Measurements from ENCODE around the gene GANAB. TPM values are rescaled to one million over a fixed set of nuclear protein-coding genes. Genes with fewer than 3 reads are reported as not detected.
"Not testable (repeated sequence)": the region's sequence is repeated elsewhere in the genome, so short reads cannot be mapped to it uniquely, and the experiment has no call there.

The GANAB gene
- total RNA-seq, 1 donor from 2014 or later, result 105 TPM

DNA sequence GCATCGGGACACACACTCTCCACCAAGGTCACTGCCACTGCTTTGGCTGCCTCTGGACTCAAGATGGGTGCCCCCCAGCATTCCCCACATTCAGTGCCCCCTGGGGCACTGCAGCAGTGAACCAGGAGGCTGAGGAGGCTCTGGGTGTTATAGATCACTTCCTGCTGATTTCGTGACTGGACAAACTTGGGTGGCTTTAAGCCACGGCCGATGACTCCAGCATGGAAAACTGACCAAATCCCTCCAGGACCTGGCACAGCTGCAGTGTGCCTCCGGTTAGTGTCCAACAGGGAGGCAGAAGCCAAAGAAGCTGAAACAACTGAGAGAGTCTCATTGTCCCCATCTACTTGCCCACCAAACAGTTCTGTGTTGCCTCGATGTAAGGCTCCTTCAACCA lies 1.2 kb upstream of the GANAB start:
- no peak for ATAC-seq
- intact Hi-C loops (cut with DNase I), result no loop called here

GRCh38 chr11:62646825-62647608 lies 604 bp upstream of the GANAB start:
- DNase-seq (ENCODE audit: missing footprints) (no peak), ATAC-seq (no peak)
- intact Hi-C loops (cut with DNase I), result no loop called here

More for the DNA sequence above, 1.2 kb upstream of the GANAB start:
- DNase-seq (ENCODE audit: missing footprints), result no peak

DNA sequence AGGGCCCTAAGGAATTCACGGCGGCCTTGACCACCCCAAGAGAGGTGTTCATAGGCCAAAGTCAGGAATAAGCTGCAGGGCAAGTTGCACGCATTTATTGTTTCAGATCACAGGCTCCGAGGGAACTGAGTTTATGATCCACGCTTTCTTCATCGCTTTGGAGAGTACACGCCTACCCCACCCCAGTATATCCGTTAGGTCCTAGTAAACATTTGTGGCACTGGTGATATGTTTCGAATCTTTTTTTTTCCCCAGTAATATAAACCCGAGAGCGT lies 805 bp downstream of the GANAB start:
- intact Hi-C loops (cut with DNase I), result loop anchor here (2.0 kb wide), 1 partner anchor 23 kb away; no protein-coding TSS in a partner anchor
- ATAC-seq (no peak), DNase-seq (ENCODE audit: missing footprints) (no peak)

- intact Hi-C loops (cut with DNase I), result loop anchor here (2.0 kb wide), 1 partner anchor 21 kb away; no protein-coding TSS in a partner anchor
- no peak for ATAC-seq
Observed at GRCh38 chr11:62644220-62644619, 2.2 kb downstream of the GANAB start.

DNA sequence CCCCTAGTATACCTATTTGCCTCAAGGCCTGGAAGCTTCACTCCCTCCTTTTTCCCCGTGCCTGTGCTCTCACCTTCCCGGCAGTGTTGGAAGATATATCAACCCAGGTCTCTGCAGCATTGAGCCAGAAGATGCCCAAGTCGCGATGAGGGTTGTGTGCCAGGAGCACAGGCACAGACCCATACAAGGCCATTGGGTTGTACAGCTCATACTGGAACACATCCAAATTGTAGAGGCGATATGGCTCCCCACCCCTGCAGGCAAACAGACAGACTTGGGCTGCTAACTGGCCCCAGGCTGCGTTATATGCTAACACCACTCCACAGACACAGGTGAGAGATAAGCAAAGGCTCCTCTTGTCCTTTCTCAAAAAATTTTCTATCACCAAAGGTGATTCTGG lies 13.9 kb downstream of the GANAB start:
- intact Hi-C loops (cut with DNase I), result no loop called here
- ATAC-seq (no peak), DNase-seq (ENCODE audit: missing footprints) (no peak)

More at GRCh38 chr11:62644220-62644619, 2.2 kb downstream of the GANAB start:
- no peak for DNase-seq (ENCODE audit: missing footprints)

DNA sequence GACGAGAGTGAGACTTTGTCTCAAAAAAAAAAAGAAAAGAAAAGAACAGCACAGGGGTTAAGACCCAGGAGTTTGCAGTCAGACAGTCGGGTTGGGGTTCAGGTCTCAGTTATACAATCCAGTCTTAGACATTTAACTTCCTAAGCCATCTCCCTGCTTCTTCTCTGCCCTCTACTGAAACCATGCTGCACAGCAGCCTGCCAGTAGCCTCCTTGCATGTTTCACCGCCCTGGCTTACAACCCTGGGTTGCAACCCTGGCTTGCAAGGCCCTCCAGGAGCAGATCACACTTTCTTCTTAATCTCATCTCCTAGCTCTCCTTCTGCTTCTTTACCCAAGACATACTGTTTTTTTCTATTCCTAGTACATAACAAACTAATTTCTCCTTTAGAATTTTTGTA lies 18.7 kb downstream of the GANAB start:
- intact Hi-C loops (cut with DNase I), result no loop called here
- no peak for DNase-seq (ENCODE audit: missing footprints)
- no peak for ATAC-seq

DNA sequence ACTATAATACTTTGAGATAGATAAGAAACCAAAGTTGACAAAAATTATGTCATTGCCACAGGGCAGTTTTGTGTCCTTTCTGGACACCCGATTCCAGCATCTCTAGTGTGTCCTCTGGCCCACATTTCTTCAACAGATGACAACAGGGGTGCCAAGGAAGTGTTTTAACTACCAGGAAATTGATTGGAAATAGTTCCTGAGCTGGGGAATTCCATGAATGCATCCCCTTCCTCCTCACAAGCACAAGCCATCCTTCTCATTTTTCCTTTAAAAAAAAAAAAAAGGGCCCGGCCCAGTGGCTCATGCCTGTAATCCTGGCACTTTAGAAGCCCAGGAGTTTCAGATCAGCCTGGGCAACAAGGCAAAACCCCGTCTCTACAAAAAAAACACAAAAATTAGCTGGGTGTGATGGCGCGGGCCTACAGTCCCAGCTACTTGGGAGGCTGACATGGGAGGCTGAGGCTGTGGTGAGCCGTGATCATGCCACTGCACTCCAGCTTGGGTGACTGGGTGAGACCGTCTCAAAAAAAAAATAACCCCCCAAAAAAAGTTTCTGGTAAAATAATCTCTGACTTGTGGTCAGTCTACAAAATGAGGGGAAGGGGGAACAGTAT lies 23.8 kb downstream of the GANAB start:
- ATAC-seq (no peak), DNase-seq (ENCODE audit: missing footprints) (no peak)
- intact Hi-C loops (cut with DNase I), result loop anchor here (2.0 kb wide), 1 partner anchor 22 kb away; no protein-coding TSS in a partner anchor

DNA sequence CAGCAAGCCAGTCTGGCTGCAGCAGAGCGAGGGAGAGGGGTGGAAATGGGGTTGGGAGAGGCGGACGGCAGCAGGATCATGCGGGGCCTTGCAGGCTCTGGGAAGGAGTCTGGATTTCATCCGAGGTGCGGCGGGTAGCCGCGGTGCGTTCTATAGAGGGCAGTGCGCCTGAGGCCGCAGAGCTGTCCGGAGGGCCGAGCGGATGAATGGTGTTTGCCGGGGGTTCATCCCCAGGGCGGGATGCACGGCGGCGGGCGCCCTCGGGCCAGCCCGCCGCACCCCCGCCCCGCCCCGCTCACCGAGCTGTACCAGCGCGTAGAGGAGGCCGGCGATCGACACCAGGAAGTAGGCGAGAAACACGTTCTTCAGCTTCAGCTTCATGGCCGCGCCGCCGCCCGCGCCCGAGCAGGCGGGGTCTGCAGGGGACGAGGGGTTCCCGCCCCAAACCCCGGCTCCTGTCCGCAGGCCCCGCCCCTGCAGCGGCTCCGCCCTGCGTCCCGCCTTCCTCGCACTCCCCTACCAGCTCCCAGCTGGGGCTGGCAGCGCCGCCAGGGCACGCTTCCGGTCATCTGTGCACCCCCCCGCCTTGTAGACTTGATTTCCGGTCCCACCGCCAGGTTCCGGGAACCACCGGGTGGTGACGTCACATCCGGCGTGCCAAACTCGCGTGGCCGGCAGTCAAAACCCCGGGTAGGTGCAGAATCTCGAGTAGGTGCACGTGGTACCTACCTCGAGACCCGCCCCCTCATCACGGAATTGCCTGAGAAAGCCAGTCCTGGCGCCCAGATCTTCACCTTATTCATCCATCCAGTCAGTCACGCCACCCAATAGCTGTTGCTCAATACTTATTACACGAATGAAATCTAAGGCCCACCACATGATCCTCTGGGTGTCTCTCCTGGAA lies 24.6 kb downstream of the GANAB start, which contains the start of gene B3GAT3:
Gene B3GAT3, minus strand, starts transcription at position 420 of the 904 bp plus-strand sequence. Its CDS starts 39 bp downstream, at position 381.
- intact Hi-C loops (cut with DNase I), result loop anchor here (2.0 kb wide), 1 partner anchor 23 kb away; no protein-coding TSS in a partner anchor
- peak; percentile 99 for DNase-seq (ENCODE audit: missing footprints)
- ATAC-seq, result peak; percentile 99

DNA sequence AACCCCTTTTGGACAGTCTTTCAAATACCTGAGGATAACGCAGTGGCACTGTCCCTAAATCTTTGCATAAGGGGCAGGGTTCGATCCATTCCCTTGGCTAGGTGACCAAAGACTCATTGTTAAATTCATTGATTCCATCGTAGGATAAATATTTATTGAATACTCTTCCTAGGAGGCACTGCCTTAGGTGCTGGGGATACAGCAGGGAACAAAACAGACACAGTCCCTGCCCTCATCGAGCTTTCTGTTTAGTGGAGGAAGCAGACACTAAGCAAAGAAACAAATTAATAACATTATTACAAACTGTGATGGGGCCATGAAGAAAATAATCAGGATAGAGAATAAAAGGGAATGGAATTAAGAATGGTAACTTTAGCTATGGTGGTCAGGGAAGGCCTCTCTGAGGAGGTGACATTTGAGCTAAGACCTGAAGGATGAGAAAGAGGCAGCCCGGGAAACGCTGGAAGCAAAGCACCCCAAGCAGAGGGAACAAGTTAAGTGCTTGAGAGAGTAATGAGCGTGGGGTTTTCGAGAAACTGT lies 25.3 kb downstream of the GANAB start:
- no peak for DNase-seq (ENCODE audit: missing footprints)
- ATAC-seq, result no peak
- intact Hi-C loops (cut with DNase I), result no loop called here

GRCh38 chr11:62616957-62617356 lies 29.5 kb downstream of the GANAB start:
- DNase-seq (ENCODE audit: missing footprints); ATAC-seq; intact Hi-C loops (cut with DNase I): not testable (repeated sequence)

DNA sequence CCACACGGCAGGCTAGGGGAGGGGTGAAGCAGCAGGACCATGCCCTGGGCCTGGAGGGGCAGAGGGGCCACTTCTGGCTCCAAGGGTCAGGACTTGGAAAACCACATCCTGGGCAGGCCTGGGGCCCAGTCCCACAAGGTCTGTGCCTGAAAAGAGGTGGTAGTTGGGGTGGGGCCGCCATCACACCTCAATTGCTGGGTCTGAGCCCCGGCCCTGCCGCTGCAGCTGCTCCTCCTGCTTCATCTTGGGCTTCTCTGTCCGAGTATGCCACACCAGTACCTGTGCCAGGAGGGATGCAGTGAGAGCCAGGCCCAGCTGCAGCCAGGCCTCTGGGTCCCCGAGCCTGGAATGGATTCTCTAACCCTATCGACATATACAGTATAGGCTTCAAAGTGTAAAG lies 30.9 kb downstream of the GANAB start:
- intact Hi-C loops (cut with DNase I), result no loop called here
- DNase-seq (ENCODE audit: missing footprints), result no peak
- no peak for ATAC-seq

DNA sequence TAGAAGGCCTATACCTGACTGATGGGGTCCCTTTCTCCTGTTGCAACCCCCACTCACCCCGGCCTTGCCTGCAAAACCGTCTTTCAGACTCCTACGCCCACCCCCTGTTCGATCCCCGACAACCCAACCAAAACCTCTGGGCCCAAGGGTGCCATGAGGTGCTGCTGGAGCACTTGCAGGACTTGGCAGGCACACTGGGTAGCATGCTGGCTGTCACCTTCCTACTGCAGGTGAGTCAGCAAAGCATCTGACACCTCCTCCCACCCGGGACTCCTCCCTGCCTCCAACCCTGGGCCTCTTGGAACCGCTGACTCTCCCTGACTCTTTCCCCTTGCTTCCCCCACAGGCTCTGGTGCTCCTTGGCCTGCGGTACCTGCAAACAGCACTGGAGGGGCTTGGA lies 32.1 kb downstream of the GANAB start:
- DNase-seq (ENCODE audit: missing footprints), result no peak
- intact Hi-C loops (cut with DNase I), result loop anchor here (5.0 kb wide), 1 partner anchor 48 kb away; no protein-coding TSS in a partner anchor
- ATAC-seq, result no peak

DNA sequence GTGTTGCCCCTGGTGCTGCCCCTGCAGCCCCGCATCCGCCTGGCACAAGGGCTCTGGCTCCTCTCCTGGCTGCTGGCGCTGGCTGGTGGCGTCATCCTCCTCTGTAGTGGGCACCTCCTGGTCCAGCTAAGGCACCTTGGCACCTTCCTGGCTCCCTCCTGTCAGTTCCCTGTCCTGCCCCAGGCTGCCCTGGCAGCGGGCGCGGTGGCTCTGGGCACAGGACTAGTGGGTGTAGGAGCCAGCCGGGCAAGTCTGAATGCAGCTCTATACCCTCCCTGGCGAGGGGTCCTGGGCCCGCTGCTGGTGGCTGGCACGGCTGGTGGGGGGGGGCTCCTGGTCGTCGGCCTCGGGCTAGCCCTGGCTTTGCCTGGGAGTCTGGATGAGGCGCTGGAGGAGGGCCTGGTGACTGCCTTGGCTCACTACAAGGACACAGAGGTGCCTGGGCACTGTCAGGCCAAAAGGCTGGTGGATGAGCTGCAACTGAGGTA lies 33.1 kb downstream of the GANAB start:
- DNase-seq (ENCODE audit: missing footprints) (no peak), ATAC-seq (no peak)
- intact Hi-C loops (cut with DNase I), result loop anchor here (5.0 kb wide), 1 partner anchor 49 kb away; no protein-coding TSS in a partner anchor

GRCh38 chr11:62612366-62613290 lies 33.8 kb downstream of the GANAB start, which contains the start of the genes EML3 and ROM1:
Gene EML3, minus strand, starts transcription at chr11:62612775. Its CDS starts 318 bp downstream, at chr11:62612457.
Gene ROM1, plus strand, starts transcription at chr11:62613257. Its CDS starts 25 bp downstream, at chr11:62613282.
- ATAC-seq (peak; percentile 90), DNase-seq (ENCODE audit: missing footprints) (peak; percentile 94)
- intact Hi-C loops (cut with DNase I), result loop anchor here (5.0 kb wide), 1 partner anchor 50 kb away; no protein-coding TSS in a partner anchor

GRCh38 chr11:62611705-62612365 lies 34.6 kb downstream of the GANAB start:
- intact Hi-C loops (cut with DNase I), result loop anchor here (5.0 kb wide), 1 partner anchor 50 kb away; no protein-coding TSS in a partner anchor
- ATAC-seq (peak; percentile 11), DNase-seq (ENCODE audit: missing footprints) (no peak)

GRCh38 chr11:62610814-62611704 lies 35.4 kb downstream of the GANAB start:
- DNase-seq (ENCODE audit: missing footprints) (no peak), ATAC-seq (no peak)
- intact Hi-C loops (cut with DNase I), result loop anchor here (5.0 kb wide), 1 partner anchor 51 kb away; no protein-coding TSS in a partner anchor

All from Right ventricle myocardium inferior (tissue), 1 donor.